MM.1S (cell line): ENCODE data around the gene ZNF581.

Source experiments
- CTCF ChIP-seq: fragments of 300-600 bp; sonication (generic); IDR thresholded peaks from 2 replicates; pipeline ENCODE4 v1.5.1; 2016; ENCODE audit warnings: antibody characterized with exemption, low read length, mixed read lengths
- EZH2 ChIP-seq: fragments of 300-600 bp; sonication (generic); optimal IDR thresholded peaks from 2 replicates; pipeline ENCODE3; 2017; ENCODE audit warnings: low read depth, mild to moderate bottlenecking, antibody characterized with exemption, low read length, mixed read lengths

GRCh38 chr19:55621205-55621672, 22.2 kb upstream of the ZNF581 start:
- TF ChIP-seq EZH2 (no peak), CTCF (no peak)
